Gastroesophageal sphincter (tissue), 3 donors: ENCODE data around the gene ZNF620.
"Not testable (repeated sequence)": the region's sequence is repeated elsewhere in the genome, so short reads cannot be mapped to it uniquely, and the experiment has no call there.

Experiments used
- CTCF ChIP-seq, 4 experiments: fragments of 200-600 bp in 2 of 4; fragments of 450-650 bp in 2 of 4; sonication (generic) in 1 of 4; IDR thresholded peaks; one replicate each; pipeline ENCODE4 v1.5.1; 2017 to 2019; ENCODE audit warnings: antibody characterized with exemption in 4 of 4, mild to moderate bottlenecking in 2 of 4, moderate library complexity in 2 of 4
- EP300 ChIP-seq: sonication (generic); formaldehyde crosslinking; IDR thresholded peaks from one replicate; pipeline ENCODE4 v1.6.1; 2017; ENCODE audit warnings: antibody characterized with exemption, mild to moderate bottlenecking
- POLR2A ChIP-seq, 2 donors: fragments of 450-650 bp; IDR thresholded peaks; one replicate each; pipeline ENCODE4 v1.6.1; 2017; ENCODE audit warnings: antibody characterized with exemption in 2 of 2, mild to moderate bottlenecking in 2 of 2, moderate library complexity in 1 of 2
- POLR2AphosphoS5 ChIP-seq: sonication (generic); formaldehyde crosslinking; IDR thresholded peaks from one replicate; pipeline ENCODE4 v1.6.1; 2017; ENCODE audit warnings: antibody characterized with exemption

GRCh38 chr3:40565629-40566028 lies 59.8 kb downstream of the ZNF620 start:
- TF ChIP-seq CTCF (IDR thresholded peaks at IDR 0.05); POLR2A (IDR thresholded peaks at IDR 0.05); EP300; POLR2AphosphoS5: not testable (repeated sequence)
